OCI-LY7 (cell line): Measurements from ENCODE around the gene SPATA21.

Experiments
- CTCF ChIP-seq: fragments of 200-600 bp; sonication (generic); conservative IDR thresholded peaks from 2 replicates; pipeline ENCODE4 v1.5.1; 2014; ENCODE audit warnings: mild to moderate bottlenecking, antibody characterized with exemption, low read length, moderate library complexity, mixed read lengths
- EZH2phosphoT487 ChIP-seq: fragments of 200-600 bp; sonication (generic); IDR thresholded peaks from 2 replicates; pipeline ENCODE4 v1.6.1; 2018; ENCODE audit warnings: low read depth, borderline replicate concordance, mild to moderate bottlenecking, mixed run types, antibody characterized with exemption, low read length, moderate library complexity, mixed read lengths

DNA sequence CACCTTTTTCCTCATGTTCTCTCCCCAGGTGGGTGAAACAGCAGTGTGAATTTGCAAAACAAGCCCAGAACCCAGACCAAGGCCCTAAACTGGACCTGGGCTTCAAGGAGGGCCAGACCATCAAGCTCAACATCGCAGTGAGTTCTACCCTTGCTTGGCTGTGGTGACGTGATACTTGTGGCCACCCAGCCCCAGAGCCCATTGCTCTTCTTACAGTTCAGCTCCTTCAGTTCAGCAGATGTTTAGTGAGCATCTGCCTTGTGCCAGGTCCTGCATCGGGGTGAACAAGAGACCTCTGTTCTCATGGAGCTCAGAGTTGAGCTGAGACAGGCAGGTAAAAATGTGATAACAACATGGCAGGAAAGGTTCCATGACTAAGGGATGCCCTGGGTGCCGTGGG is 11.8 kb upstream of the SPATA21 start:
- TF ChIP-seq CTCF (no peak), EZH2phosphoT487 (no peak)
